HepG2 (cell line): ENCODE results near the gene RPL23. TPM values are rescaled to one million over a fixed set of nuclear protein-coding genes. Genes with fewer than 3 reads are reported as not detected.

ENCODE experiments used
- ARID4A ChIP-seq: sonication (generic); formaldehyde crosslinking; IDR thresholded peaks from 2 replicates; pipeline ENCODE4 v1.5.0; 2020; ENCODE audit warnings: mild to moderate bottlenecking, missing genetic modification reagents, borderline replicate concordance
- CENPT ChIP-seq: sonication (generic); formaldehyde crosslinking; IDR thresholded peaks from 2 replicates; pipeline ENCODE4 v1.8.0; 2022; ENCODE audit warnings: low read depth, mild to moderate bottlenecking, moderate library complexity, missing genetic modification reagents
- DZIP1 ChIP-seq: sonication (generic); formaldehyde crosslinking; IDR thresholded peaks from 2 replicates; pipeline ENCODE4 v1.5.0; 2020; ENCODE audit warnings: mild to moderate bottlenecking, missing genetic modification reagents
- FOSL1 ChIP-seq: sonication (generic); formaldehyde crosslinking; IDR thresholded peaks from 2 replicates; pipeline ENCODE4 v1.9.0; 2021; ENCODE audit warnings: missing genetic modification reagents, borderline replicate concordance
- FOXP1 ChIP-seq, 2 experiments: fragments of 450-650 bp in 1 of 2; IDR thresholded peaks; 2 replicates each; pipeline ENCODE4 v1.6.1; 2017 to 2018; ENCODE audit warnings: antibody characterized with exemption in 1 of 2
- GATA4 ChIP-seq: sonication (generic); IDR thresholded peaks from 2 replicates; pipeline ENCODE4 v1.6.1; 2016; ENCODE audit warnings: antibody characterized with exemption, low read depth, borderline replicate concordance
- HNF4G ChIP-seq, 2 experiments: sonication (generic) in 1 of 2; formaldehyde crosslinking in 1 of 2; IDR thresholded peaks; 2 replicates each; pipeline versions ENCODE4 v1.4.0 to v1.6.1; 2011 to 2020; ENCODE audit warnings: borderline replicate concordance in 2 of 2, low read depth in 2 of 2, mild to moderate bottlenecking in 2 of 2, low read length in 1 of 2, missing genetic modification reagents in 1 of 2, moderate library complexity in 1 of 2
- JUNB ChIP-seq: sonication (generic); formaldehyde crosslinking; IDR thresholded peaks from 2 replicates; pipeline ENCODE4 v1.8.0; 2022; ENCODE audit warnings: missing genetic modification reagents, mild to moderate bottlenecking, borderline replicate concordance
- MAFG ChIP-seq: sonication (generic); formaldehyde crosslinking; IDR thresholded peaks from 2 replicates; pipeline ENCODE4 v1.5.1; 2020; ENCODE audit warnings: mild to moderate bottlenecking, missing genetic modification reagents
- MBNL3 ChIP-seq: fragments of 250-450 bp; sonication (Bioruptor Pico); conservative IDR thresholded peaks from 2 replicates; pipeline ENCODE4 v1.8.0; 2022; ENCODE audit warnings: mild to moderate bottlenecking, inconsistent platforms
- PATZ1 ChIP-seq: sonication (generic); formaldehyde crosslinking; IDR thresholded peaks from 2 replicates; pipeline ENCODE4 v1.4.0; 2020; ENCODE audit warnings: missing genetic modification reagents
- POGZ ChIP-seq: sonication (generic); formaldehyde crosslinking; IDR thresholded peaks from 2 replicates; pipeline ENCODE4 v1.4.0; 2020; ENCODE audit warnings: mild to moderate bottlenecking, missing genetic modification reagents
- POLR2AphosphoS2 ChIP-seq: IDR thresholded peaks from 2 replicates; pipeline ENCODE4 v1.6.1; 2011; ENCODE audit warnings: low read depth, low read length, improper control_type of control experiment
- SALL1 ChIP-seq: sonication (generic); formaldehyde crosslinking; IDR thresholded peaks from 2 replicates; pipeline ENCODE4 v1.8.0; 2022; ENCODE audit warnings: mild to moderate bottlenecking, missing genetic modification reagents
- SPEN ChIP-seq: sonication (generic); formaldehyde crosslinking; IDR thresholded peaks from 2 replicates; pipeline ENCODE4 v1.5.1; 2020; ENCODE audit warnings: low read depth, mild to moderate bottlenecking, missing genetic modification reagents
- TBX2 ChIP-seq: sonication (generic); formaldehyde crosslinking; IDR thresholded peaks from 2 replicates; pipeline ENCODE4 v1.5.0; 2020; ENCODE audit warnings: missing genetic modification reagents, mild to moderate bottlenecking, borderline replicate concordance
- ZBTB21 ChIP-seq: sonication (generic); formaldehyde crosslinking; IDR thresholded peaks from 2 replicates; pipeline ENCODE4 v1.4.0; 2020; ENCODE audit warnings: missing genetic modification reagents
- ZFX ChIP-seq: sonication (generic); formaldehyde crosslinking; IDR thresholded peaks from 2 replicates; pipeline ENCODE4 v1.4.0; 2020; ENCODE audit warnings: mild to moderate bottlenecking, low read depth, missing genetic modification reagents, moderate library complexity
- ZNF891 ChIP-seq: sonication (generic); formaldehyde crosslinking; IDR thresholded peaks from 2 replicates; pipeline ENCODE4 v1.5.0; 2020; ENCODE audit warnings: mild to moderate bottlenecking, missing genetic modification reagents
- ZSCAN25 ChIP-seq: sonication (generic); formaldehyde crosslinking; IDR thresholded peaks from 2 replicates; pipeline ENCODE4 v1.8.0; 2022; ENCODE audit warnings: mild to moderate bottlenecking, missing genetic modification reagents
- polyA plus RNA-seq, 8 experiments: library from polyadenylated mRNA; depleted of rRNA in 3 of 8; stranded (reverse) in 7 of 8; unstranded in 1 of 8; fragments of >200 nt; fragmentation: Illumina TruSeq in 4 of 8; extraction: Trizol in 4 of 8; gene quantifications; 2 replicates each; pipeline versions ENCODE4 v1.2.1 to v1.2.3, GENCODE V29; 2011 to 2016; ENCODE audit warnings: low read depth in 4 of 8, missing spikeins in 1 of 8, mixed read lengths in 1 of 8; ENCODE audit not compliant: insufficient read depth in 1 of 8
- total RNA-seq, 5 experiments: library from RNA; depleted of rRNA; stranded (reverse); fragments of >200 nt; fragmentation: Illumina TruSeq; extraction: Trizol; gene quantifications; 2 replicates each; pipeline ENCODE4 v1.2.3, GENCODE V29; 2016; ENCODE audit warnings: low read depth in 1 of 5

RPL23 gene
- total and polyA plus RNA-seq, 2 of the 13 experiments (the other 11 are each of a cell fraction or from before 2014, with no cell fraction given): 2,790 to 4,860 TPM

GRCh38 chr17:38872671-38873385 is 19.3 kb upstream of the RPL23 start (continued):
- TF ChIP-seq ARID4A (CRISPR knock-in tag) (peak; percentile 29; the same call in 1 of the 2 replicates), MAFG (no peak), TBX2 (CRISPR knock-in tag) (peak; percentile 95), ZSCAN25 (CRISPR knock-in tag) (peak; percentile 25; the same call in 1 of the 2 replicates), SALL1 (CRISPR knock-in tag) (peak; percentile 88), POLR2AphosphoS2 (no peak), POGZ (CRISPR knock-in tag) (no peak), ZBTB21 (CRISPR knock-in tag) (no peak), MBNL3 (CRISPR knock-in tag) (no peak), PATZ1 (CRISPR knock-in tag) (peak; percentile 85), HNF4G (IDR thresholded peaks at IDR 0.05; ENCODE audit: borderline replicate concordance, low read depth, low read length) (no peak), HNF4G (CRISPR knock-in tag; IDR thresholded peaks at IDR 0.05; ENCODE audit: borderline replicate concordance, low read depth) (0 out of 2 replicates have a peak, but pooled peaks have one; percentile 34), FOSL1 (CRISPR knock-in tag) (0 out of 2 replicates have a peak, but pooled peaks have one; percentile 8), GATA4 (peak; percentile 31; the same call in 1 of the 2 replicates), DZIP1 (CRISPR knock-in tag) (no peak), SPEN (CRISPR knock-in tag) (no peak), FOXP1 (IDR thresholded peaks at IDR 0.05) (no peak), FOXP1 (CRISPR knock-in tag; IDR thresholded peaks at IDR 0.05) (peak; percentile 83), ZNF891 (CRISPR knock-in tag) (no peak), JUNB (no peak), CENPT (CRISPR knock-in tag) (no peak), ZFX (CRISPR knock-in tag) (0 out of 2 replicates have a peak, but pooled peaks have one; percentile 14)
